Esophagus muscularis mucosa (tissue), 4 donors: ENCODE measurements around the gene DCPS. TPM values are rescaled to one million over a fixed set of nuclear protein-coding genes. Genes with fewer than 3 reads are reported as not detected.
A peak's percentile ranks its signal among the peaks of the same experiment; 100 is the strongest.
"Not testable (repeated sequence)": the region's sequence is repeated elsewhere in the genome, so short reads cannot be mapped to it uniquely, and the experiment has no call there.

Experiments used
- DNase-seq: peaks from one replicate; pipeline ENCODE4 v3.0.0-alpha.2; 2017; ENCODE audit errors: extremely low spot score
- H3K27ac ChIP-seq, 4 donors: fragments of 200-600 bp; sonication (generic); replicated peaks in 1 of 4; 1 replicate in 3 of 4; 2 replicates in 1 of 4; pipeline ENCODE4 v1.5.1; 2016 to 2019; ENCODE audit warnings: mild to moderate bottlenecking in 1 of 4
- H3K27me3 ChIP-seq, 4 donors: fragments of 200-600 bp; sonication (generic); one replicate each; pipeline versions ENCODE4 v1.5.1 to v1.6.0; 2016 to 2019
- H3K36me3 ChIP-seq, 4 donors: fragments of 200-600 bp; sonication (generic); one replicate each; pipeline ENCODE4 v1.5.1; 2016 to 2019
- H3K4me1 ChIP-seq, 4 donors: fragments of 200-600 bp; sonication (generic); one replicate each; pipeline ENCODE4 v1.5.1; 2016 to 2019
- H3K4me3 ChIP-seq, 4 donors: fragments of 200-600 bp; sonication (generic); 1 replicate in 2 of 4; 2 replicates in 2 of 4; pipeline ENCODE4 v1.5.1; 2016 to 2019; ENCODE audit warnings: mild to moderate bottlenecking in 4 of 4, moderate library complexity in 1 of 4
- H3K9me3 ChIP-seq, 4 donors: fragments of 200-600 bp; sonication (generic); 1 replicate in 3 of 4; 2 replicates in 1 of 4; pipeline ENCODE4 v1.5.1; 2016 to 2019
- EP300 ChIP-seq: sonication (generic); formaldehyde crosslinking; IDR thresholded peaks from one replicate; pipeline ENCODE4 v1.6.1; 2017; ENCODE audit warnings: antibody characterized with exemption
- POLR2A ChIP-seq: fragments of 450-650 bp; IDR thresholded peaks from one replicate; pipeline ENCODE4 v1.6.1; 2017; ENCODE audit warnings: antibody characterized with exemption, moderate library complexity, mild to moderate bottlenecking, low read depth
- POLR2AphosphoS5 ChIP-seq, 2 donors: sonication (generic); formaldehyde crosslinking; IDR thresholded peaks; one replicate each; pipeline ENCODE4 v1.6.1; 2017; ENCODE audit warnings: antibody characterized with exemption in 2 of 2
- WGBS: methylation state at CpG from one replicate; pipeline ENCODE4 v1.1.5; 2018; 5-methylcytosine and 5-hydroxymethylcytosine counted together
- intact Hi-C: fragments of 100-400 bp; cut with DNase I; formaldehyde crosslinking; loops from one replicate; pipeline ENCODE4 v1.15.1; 2023
- total RNA-seq, 4 donors: library from RNA; depleted of rRNA; stranded (reverse); fragments of >200 nt; gene quantifications; one replicate each; pipeline versions ENCODE4 v1.1.0 to v1.2.1, GENCODE V29; 2016
- TF ChIP-seq, protein P1 (sequence below), 3 experiments: fragments of 200-600 bp in 2 of 3; fragments of 450-650 bp in 1 of 3; sonication (generic) in 2 of 3; IDR thresholded peaks; one replicate each; pipeline ENCODE4 v1.5.1; 2017 to 2019; ENCODE audit warnings: antibody characterized with exemption in 3 of 3, mild to moderate bottlenecking in 2 of 3, moderate library complexity in 1 of 3

The DCPS gene
- total RNA-seq, 4 donors from 2014 or later, result 8.0 to 18.4 (median 14.3) TPM

GRCh38 chr11:126346586-126346940 lies 42.7 kb downstream of the DCPS start:
- Histone ChIP-seq H3K4me3 (no peak overlapping the region), H3K4me1 (peaks cover 48 to 61% (median 53%) of the 10 kb centered on the region in 4 donors)
- WGBS, result 100% methylated on average over 1 of the region's 1 CpG

GRCh38 chr11:126346946-126347345 lies 43.1 kb downstream of the DCPS start:
- peaks cover 52 to 65% (median 57%) of the 10 kb centered on the region in 4 donors for H3K4me1 ChIP-seq
- H3K4me3 ChIP-seq, intact Hi-C loops, DNase-seq, H3K9me3 ChIP-seq, H3K27me3 ChIP-seq: not testable (repeated sequence)
- H3K36me3 ChIP-seq, result peaks cover 4 to 45% (median 26%) of the 10 kb centered on the region in 4 donors
- WGBS, result 90% methylated on average over 7 of the region's 7 CpGs
- peak overlapping the region; percentile 42 to 67 (median 60) for H3K27ac ChIP-seq

More at GRCh38 chr11:126346586-126346940, 42.7 kb downstream of the DCPS start:
- peak overlapping the region; percentile 42 to 67 (median 60) for H3K27ac ChIP-seq
- no peaks in the 10 kb centered on the region for H3K9me3 ChIP-seq
- peaks cover 4 to 49% (median 29%) of the 10 kb centered on the region in 4 donors for H3K36me3 ChIP-seq
- no peaks in the 10 kb centered on the region for H3K27me3 ChIP-seq
- TF ChIP-seq POLR2AphosphoS5 (IDR thresholded peaks at IDR 0.05) (no peak), EP300 (no peak), POLR2A (no peak)
- TF ChIP-seq, protein P1, sequence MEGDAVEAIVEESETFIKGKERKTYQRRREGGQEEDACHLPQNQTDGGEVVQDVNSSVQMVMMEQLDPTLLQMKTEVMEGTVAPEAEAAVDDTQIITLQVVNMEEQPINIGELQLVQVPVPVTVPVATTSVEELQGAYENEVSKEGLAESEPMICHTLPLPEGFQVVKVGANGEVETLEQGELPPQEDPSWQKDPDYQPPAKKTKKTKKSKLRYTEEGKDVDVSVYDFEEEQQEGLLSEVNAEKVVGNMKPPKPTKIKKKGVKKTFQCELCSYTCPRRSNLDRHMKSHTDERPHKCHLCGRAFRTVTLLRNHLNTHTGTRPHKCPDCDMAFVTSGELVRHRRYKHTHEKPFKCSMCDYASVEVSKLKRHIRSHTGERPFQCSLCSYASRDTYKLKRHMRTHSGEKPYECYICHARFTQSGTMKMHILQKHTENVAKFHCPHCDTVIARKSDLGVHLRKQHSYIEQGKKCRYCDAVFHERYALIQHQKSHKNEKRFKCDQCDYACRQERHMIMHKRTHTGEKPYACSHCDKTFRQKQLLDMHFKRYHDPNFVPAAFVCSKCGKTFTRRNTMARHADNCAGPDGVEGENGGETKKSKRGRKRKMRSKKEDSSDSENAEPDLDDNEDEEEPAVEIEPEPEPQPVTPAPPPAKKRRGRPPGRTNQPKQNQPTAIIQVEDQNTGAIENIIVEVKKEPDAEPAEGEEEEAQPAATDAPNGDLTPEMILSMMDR (IDR thresholded peaks at IDR 0.05), result no peak
- intact Hi-C loops, result no loop called here
- no peak for DNase-seq

GRCh38 chr11:126347751-126348668 lies 44.1 kb downstream of the DCPS start:
- TF ChIP-seq, protein P1 (IDR thresholded peaks at IDR 0.05), result no peak
- TF ChIP-seq POLR2A, result no peak
- TF ChIP-seq EP300, result no peak
- no peak for TF ChIP-seq POLR2AphosphoS5 (IDR thresholded peaks at IDR 0.05)
- Histone ChIP-seq H3K4me3 (no peak overlapping the region), H3K9me3 (no peaks in the 10 kb centered on the region), H3K27me3 (no peaks in the 10 kb centered on the region), H3K4me1 (peaks cover 60 to 76% (median 67%) of the 10 kb centered on the region in 4 donors), H3K36me3 (peaks cover 4 to 37% (median 21%) of the 10 kb centered on the region in 4 donors), H3K27ac (peak overlapping the region; percentile 53 to 71 (median 67))
- intact Hi-C loops, result no loop called here
- DNase-seq, result no peak
- 76% methylated on average over 13 of the region's 17 CpGs for WGBS

- intact Hi-C loops, result no loop called here
- peaks cover 65 to 85% (median 77%) of the 10 kb centered on the region in 4 donors for H3K4me1 ChIP-seq
Measured at GRCh38 chr11:126348806-126349582, 45.1 kb downstream of the DCPS start.

GRCh38 chr11:126350836-126351235 lies 47.0 kb downstream of the DCPS start:
- Histone ChIP-seq H3K9me3 (no peaks in the 10 kb centered on the region), H3K27ac (peak overlapping the region in 3 of 4 donors; percentile 33 to 64 (median 44)), H3K4me3 (no peak overlapping the region), H3K36me3 (peaks cover 0 to 9% (median 0%) of the 10 kb centered on the region in 4 donors), H3K27me3 (no peaks in the 10 kb centered on the region), H3K4me1 (peaks cover 72 to 91% (median 90%) of the 10 kb centered on the region in 4 donors)
- DNase-seq, result no peak
- WGBS, result 87% methylated on average over 5 of the region's 5 CpGs
- TF ChIP-seq EP300 (no peak), POLR2A (no peak), POLR2AphosphoS5 (IDR thresholded peaks at IDR 0.05) (no peak)
- TF ChIP-seq, protein P1 (IDR thresholded peaks at IDR 0.05), result no peak
- intact Hi-C loops, result no loop called here

More at GRCh38 chr11:126348806-126349582, 45.1 kb downstream of the DCPS start:
- DNase-seq, result no peak
- TF ChIP-seq POLR2A, result no peak
- TF ChIP-seq POLR2AphosphoS5 (IDR thresholded peaks at IDR 0.05), result peak; percentile 7 to 36
- 53% methylated on average over 8 of the region's 8 CpGs for WGBS
- Histone ChIP-seq H3K4me3 (no peak overlapping the region), H3K27me3 (no peaks in the 10 kb centered on the region), H3K27ac (peak overlapping the region; percentile 53 to 71 (median 67)), H3K9me3 (no peaks in the 10 kb centered on the region), H3K36me3 (peaks cover 4 to 27% (median 14%) of the 10 kb centered on the region in 4 donors)
